ENCODE results near the gene ADAMTS10. TPM values are rescaled to one million over a fixed set of nuclear protein-coding genes. Genes with fewer than 3 reads are reported as not detected.
"Not testable (repeated sequence)": the region's sequence is repeated elsewhere in the genome, so short reads cannot be mapped to it uniquely, and the experiment has no call there.

The ADAMTS10 gene
- total RNA-seq, 1 donor from 2014 or later: 19.0 TPM

- DNase-seq (ENCODE audit: low spot score): peak; percentile 96
These were observed 18.1 kb downstream of the ADAMTS10 start for GRCh38 chr19:8592231-8593009.

DNA sequence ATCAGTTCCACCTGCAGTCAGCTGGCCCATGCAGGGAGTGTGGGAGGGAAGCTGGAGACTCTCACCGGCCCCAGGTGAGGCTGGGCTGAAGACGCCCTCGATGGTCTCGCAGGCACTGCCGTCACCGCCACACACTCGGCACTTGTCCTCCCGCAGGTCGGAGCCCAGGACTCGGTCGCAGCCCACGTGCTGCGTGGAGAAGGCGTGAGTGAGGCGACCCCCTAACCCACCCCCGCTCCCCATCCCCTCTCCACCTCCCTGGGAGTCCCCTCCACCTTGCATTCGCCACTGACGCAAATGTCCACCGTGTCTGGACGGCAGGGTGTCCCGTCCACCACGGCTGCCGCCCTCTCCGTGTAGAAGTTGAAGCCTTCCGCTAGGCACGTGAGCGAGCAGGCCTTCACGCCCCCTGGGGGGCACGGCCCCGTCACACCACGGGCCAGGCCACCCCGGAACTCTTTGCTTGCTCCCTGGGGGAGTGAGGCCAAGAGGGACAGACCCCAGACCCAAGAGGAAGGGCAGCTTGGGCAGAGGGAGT is 21.3 kb downstream of the ADAMTS10 start:
- DNase-seq (ENCODE audit: low spot score): no peak

DNA sequence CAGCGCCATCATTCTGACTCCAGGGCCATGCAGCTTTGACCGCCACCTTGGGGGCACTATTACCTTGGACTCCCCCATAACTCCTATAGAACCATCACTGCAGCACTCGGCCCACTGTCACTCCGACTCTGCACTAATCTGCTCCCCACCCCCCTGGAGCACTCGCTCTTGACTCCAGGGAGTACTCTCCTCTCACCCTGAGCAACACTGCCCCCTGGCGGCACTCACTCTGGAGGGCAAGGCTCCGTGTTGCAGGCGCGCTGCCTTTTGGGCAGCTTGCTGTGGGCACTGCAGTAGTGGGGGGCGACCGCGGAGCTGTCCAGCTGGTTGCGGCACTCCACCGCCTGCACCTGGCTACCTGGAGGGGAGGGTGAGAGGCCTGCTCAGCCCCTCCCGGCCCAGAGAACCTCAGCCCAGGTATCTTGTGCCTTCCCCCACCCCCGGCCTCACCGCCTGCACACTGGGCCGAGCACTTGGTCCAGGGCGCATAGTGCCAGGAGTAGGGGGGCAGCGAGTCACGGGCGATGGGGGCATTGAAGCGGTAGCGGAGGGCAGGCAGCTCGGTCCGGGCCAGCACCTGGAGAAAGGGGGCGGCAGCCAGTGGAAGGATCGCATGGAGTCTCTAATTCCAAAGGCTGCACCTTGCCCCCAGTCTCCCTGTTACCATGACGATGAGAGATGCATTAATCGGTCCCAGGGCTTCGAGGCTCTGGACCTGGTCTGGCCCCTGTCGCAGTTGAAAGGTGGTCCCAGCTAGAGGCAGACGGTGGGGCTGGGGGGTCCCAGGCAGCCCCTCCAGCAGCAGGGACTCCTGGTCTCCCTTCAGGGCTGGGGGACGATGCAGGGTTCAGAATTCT is 24.4 kb downstream of the ADAMTS10 start:
- DNase-seq (ENCODE audit: low spot score): no peak

- DNase-seq (ENCODE audit: low spot score): no peak
These were observed 25.3 kb downstream of the ADAMTS10 start for GRCh38 chr19:8584965-8585893.

- peak; percentile 80 for DNase-seq (ENCODE audit: low spot score)
These were observed 29.7 kb downstream of the ADAMTS10 start for GRCh38 chr19:8580710-8581281.

- DNase-seq (ENCODE audit: low spot score): peak; percentile 84
These were observed 31.8 kb downstream of the ADAMTS10 start for GRCh38 chr19:8578642-8579265.

GRCh38 chr19:8577741-8578140 is 32.8 kb downstream of the ADAMTS10 start:
- no peak for DNase-seq (ENCODE audit: low spot score)

DNA sequence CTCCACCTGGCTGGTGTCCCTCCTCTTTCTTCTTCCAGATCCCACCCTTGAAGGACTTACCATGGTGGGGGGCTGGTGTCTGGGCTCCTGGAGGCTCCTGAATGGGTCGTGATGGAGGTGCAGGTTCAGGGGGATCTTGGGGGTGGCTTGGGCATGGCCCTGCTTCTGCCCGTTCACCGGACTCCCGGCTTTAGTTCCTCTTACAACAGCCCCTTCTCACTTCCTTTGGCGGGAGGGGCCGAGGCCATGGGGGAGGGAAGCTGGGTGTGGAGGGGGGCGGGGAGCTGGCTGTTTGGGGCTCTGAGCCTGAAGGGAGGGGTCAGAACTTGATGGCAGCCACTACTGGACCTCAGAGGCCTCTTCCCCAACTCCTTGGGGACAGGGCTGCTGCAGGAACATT is 33.3 kb downstream of the ADAMTS10 start, which contains the start of gene MYO1F:
TSS of gene MYO1F (minus strand) at position 196 of the 400 bp plus-strand sequence. CDS start at position 63, 133 bp downstream.
- DNase-seq (ENCODE audit: low spot score): no peak

GRCh38 chr19:8576273-8576993 is 34.1 kb downstream of the ADAMTS10 start:
- DNase-seq (ENCODE audit: low spot score): no peak

DNA sequence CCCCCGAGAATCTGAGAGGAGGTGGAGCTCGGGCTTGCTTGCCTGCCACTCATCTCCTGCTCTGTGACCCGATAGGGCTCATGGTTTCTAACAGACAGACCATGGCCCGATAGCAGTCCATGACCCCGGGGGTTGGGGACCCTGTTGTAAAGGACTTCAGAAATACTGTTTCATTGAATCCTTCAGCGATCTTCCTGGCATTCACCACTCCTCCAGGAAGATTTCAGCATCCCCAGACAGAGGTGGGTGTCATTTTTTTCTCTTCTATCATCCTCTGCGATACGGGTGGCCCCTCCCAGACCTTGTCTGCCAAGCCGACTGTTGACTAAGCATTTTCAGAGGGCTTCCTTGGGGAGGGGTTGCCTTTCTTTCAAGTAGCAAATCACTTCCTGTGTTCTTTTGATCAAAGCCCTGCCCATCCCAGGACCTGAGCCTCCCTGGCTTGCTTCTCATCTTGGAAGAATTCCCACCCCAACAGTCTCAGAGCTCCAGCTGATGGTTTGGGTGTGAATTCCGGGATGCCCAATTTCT is 35.0 kb downstream of the ADAMTS10 start:
- DNase-seq (ENCODE audit: low spot score): no peak

DNA sequence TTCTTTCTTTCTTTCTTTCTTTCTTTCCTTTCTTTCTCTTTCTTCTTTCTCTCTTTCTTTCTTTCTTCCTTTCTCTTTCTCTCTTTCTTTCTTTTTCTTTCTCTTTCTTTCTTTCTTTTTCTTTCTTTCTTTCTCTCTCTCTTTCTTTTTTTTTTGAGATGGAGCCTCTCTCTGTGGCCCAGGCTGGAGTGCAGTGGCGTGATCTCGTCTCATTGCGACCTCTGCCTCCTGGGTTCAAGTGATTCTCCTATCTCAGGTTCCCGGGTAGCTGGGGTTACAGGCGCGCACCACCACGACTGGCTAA is 35.9 kb downstream of the ADAMTS10 start:
- not testable (repeated sequence) for DNase-seq (ENCODE audit: low spot score)

DNA sequence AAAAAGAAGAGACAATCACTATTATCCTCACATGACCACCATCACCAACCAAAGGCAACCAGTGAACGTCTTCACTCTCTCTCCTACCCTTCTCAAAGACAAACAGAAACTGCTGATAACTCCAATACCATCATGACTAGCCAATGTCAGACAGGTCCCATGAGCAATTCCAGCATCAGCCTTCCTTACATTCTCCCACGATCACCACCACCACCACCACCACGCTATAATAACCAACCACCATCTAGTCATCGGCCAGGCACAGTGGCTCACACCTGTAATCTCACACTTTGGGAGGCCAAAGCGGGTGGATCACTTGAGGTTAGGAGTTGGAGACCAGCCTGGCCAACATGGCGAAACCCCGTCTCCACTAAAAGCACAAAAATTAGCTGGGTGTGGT is 37.2 kb downstream of the ADAMTS10 start:
- DNase-seq (ENCODE audit: low spot score): no peak

GRCh38 chr19:8571006-8571411 is 39.5 kb downstream of the ADAMTS10 start:
- DNase-seq (ENCODE audit: low spot score): no peak

GRCh38 chr19:8569066-8569771 is 41.3 kb downstream of the ADAMTS10 start:
- peak; percentile 54 for DNase-seq (ENCODE audit: low spot score)

GRCh38 chr19:8567522-8568172 is 42.9 kb downstream of the ADAMTS10 start:
- DNase-seq (ENCODE audit: low spot score): no peak

DNA sequence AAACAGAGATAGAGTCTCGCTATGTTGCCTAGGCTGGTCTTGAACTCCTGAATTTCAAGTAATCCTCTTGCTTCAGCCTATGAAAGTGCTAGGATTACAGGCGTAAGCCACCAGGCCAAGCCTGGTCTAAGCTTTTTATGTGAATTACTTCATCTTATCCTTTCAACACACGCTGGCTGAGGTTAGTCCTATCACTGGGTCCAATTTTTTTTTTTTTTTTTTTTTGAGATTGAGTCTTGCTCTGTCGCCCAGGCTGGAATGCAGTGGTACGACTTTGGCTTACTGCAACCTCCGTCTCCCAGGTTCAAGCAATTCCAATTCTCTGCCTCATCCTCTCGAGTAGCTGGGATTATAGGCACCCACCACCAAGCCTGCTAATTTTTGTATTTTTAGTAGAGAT is 43.7 kb downstream of the ADAMTS10 start:
- DNase-seq (ENCODE audit: low spot score): no peak

DNA sequence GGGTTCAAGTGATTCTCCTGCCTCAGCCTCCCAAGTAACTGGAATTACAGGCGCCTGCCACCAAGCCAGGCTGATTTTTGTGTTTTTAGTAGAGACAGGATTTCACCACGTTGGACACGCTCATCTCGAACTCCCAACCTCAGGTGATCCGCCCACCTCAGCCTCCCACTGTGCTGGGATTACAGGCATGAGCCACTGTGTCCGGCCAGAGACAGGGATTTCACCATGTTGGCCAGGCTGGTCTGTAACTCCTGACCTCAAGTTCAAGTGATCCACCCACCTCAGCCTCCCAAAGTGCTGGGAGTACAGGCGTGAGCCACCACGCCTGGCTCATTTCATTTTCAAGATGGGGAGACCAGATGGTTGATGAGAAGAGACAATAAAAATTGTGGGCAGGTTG is 45.6 kb downstream of the ADAMTS10 start:
- not testable (repeated sequence) for DNase-seq (ENCODE audit: low spot score)

GRCh38 chr19:8561075-8561764 is 49.3 kb downstream of the ADAMTS10 start:
- no peak for DNase-seq (ENCODE audit: low spot score)
